NCI-H1930 (cell line): ENCODE data around the gene UGT1A6.

ENCODE experiments used
- DNase-seq, 2 experiments: peaks; one replicate each; lab custom pipeline; 2025; lab: John Stamatoyannopoulos, UW

The UGT1A6 gene

GRCh38 chr2:233801357-233802131 lies 108.9 kb downstream of the UGT1A6 start:
- no peak for DNase-seq

GRCh38 chr2:233802132-233802815 lies 109.6 kb downstream of the UGT1A6 start:
- DNase-seq: no peak

- no peak for DNase-seq
These were observed 110.7 kb downstream of the UGT1A6 start for GRCh38 chr2:233803292-233803911.

GRCh38 chr2:233803994-233804393 lies 111.3 kb downstream of the UGT1A6 start:
- no peak for DNase-seq

- DNase-seq: no peak
These were observed 114.7 kb downstream of the UGT1A6 start for GRCh38 chr2:233807215-233807865.

GRCh38 chr2:233807966-233808935 lies 115.6 kb downstream of the UGT1A6 start:
- no peak for DNase-seq

GRCh38 chr2:233810385-233810784 lies 117.7 kb downstream of the UGT1A6 start:
- no peak for DNase-seq

GRCh38 chr2:233811087-233811486 lies 118.4 kb downstream of the UGT1A6 start:
- no peak for DNase-seq

GRCh38 chr2:233811732-233812131 lies 119.0 kb downstream of the UGT1A6 start:
- DNase-seq: no peak

GRCh38 chr2:233813236-233814055 lies 120.8 kb downstream of the UGT1A6 start:
- no peak for DNase-seq

- DNase-seq: no peak
These were observed 121.6 kb downstream of the UGT1A6 start for GRCh38 chr2:233814056-233814835.

- no peak for DNase-seq
These were observed 123.2 kb downstream of the UGT1A6 start for GRCh38 chr2:233815861-233816260.

- no peak for DNase-seq
These were observed 123.6 kb downstream of the UGT1A6 start for GRCh38 chr2:233816334-233816733.

GRCh38 chr2:233816771-233817170 lies 124.1 kb downstream of the UGT1A6 start:
- no peak for DNase-seq

GRCh38 chr2:233817361-233817911 lies 124.7 kb downstream of the UGT1A6 start:
- DNase-seq: no peak

- no peak for DNase-seq
These were observed 125.4 kb downstream of the UGT1A6 start for GRCh38 chr2:233817995-233818638.

GRCh38 chr2:233818639-233819621 lies 126.2 kb downstream of the UGT1A6 start:
- no peak for DNase-seq
